ENCODE results near the gene PLCB2.

Gene PLCB2

GRCh38 chr15:40303576-40303975, 4.2 kb downstream of the PLCB2 start:
- Histone ChIP-seq H3K9ac (ENCODE audit: low read depth, low read length) (no peak overlapping the region), H3K4me1 (ENCODE audit: control insufficient read depth, insufficient read depth, low read length) (peaks cover 10% of the 10 kb centered on the region), H3K4me3 (ENCODE audit: low read depth, low read length) (no peak overlapping the region), H3K36me3 (ENCODE audit: control insufficient read depth, insufficient read depth, low read length) (no peaks in the 10 kb centered on the region), H3K27me3 (ENCODE audit: control insufficient read depth, insufficient read depth, low read length) (peaks cover 2% of the 10 kb centered on the region), H3K9me3 (ENCODE audit: control insufficient read depth, insufficient read depth, low read length) (no peaks in the 10 kb centered on the region)

- Histone ChIP-seq H3K27me3 (ENCODE audit: control insufficient read depth, insufficient read depth, low read length) (peaks cover 2% of the 10 kb centered on the region), H3K9ac (ENCODE audit: low read depth, low read length) (no peak overlapping the region), H3K4me1 (ENCODE audit: control insufficient read depth, insufficient read depth, low read length) (peaks cover 8% of the 10 kb centered on the region), H3K4me3 (ENCODE audit: low read depth, low read length) (no peak overlapping the region), H3K9me3 (ENCODE audit: control insufficient read depth, insufficient read depth, low read length) (no peaks in the 10 kb centered on the region), H3K36me3 (ENCODE audit: control insufficient read depth, insufficient read depth, low read length) (no peaks in the 10 kb centered on the region)
Observed at GRCh38 chr15:40302981-40303380, 4.8 kb downstream of the PLCB2 start.

- Histone ChIP-seq H3K9me3 (ENCODE audit: control insufficient read depth, insufficient read depth, low read length) (no peaks in the 10 kb centered on the region), H3K9ac (ENCODE audit: low read depth, low read length) (no peak overlapping the region), H3K27me3 (ENCODE audit: control insufficient read depth, insufficient read depth, low read length) (peaks cover 2% of the 10 kb centered on the region)
Observed at GRCh38 chr15:40302288-40302886, 5.3 kb downstream of the PLCB2 start.

GRCh38 chr15:40301467-40302179, 6.1 kb downstream of the PLCB2 start:
- H3K27me3 ChIP-seq (ENCODE audit: control insufficient read depth, insufficient read depth, low read length) = peaks cover 2% of the 10 kb centered on the region
- no peak overlapping the region for H3K4me3 ChIP-seq (ENCODE audit: low read depth, low read length)
- H3K4me1 ChIP-seq (ENCODE audit: control insufficient read depth, insufficient read depth, low read length) = no peaks in the 10 kb centered on the region
- no peaks in the 10 kb centered on the region for H3K36me3 ChIP-seq (ENCODE audit: control insufficient read depth, insufficient read depth, low read length)
- no peaks in the 10 kb centered on the region for H3K9me3 ChIP-seq (ENCODE audit: control insufficient read depth, insufficient read depth, low read length)
- no peak overlapping the region for H3K9ac ChIP-seq (ENCODE audit: low read depth, low read length)

More at GRCh38 chr15:40302288-40302886, 5.3 kb downstream of the PLCB2 start:
- no peaks in the 10 kb centered on the region for H3K36me3 ChIP-seq (ENCODE audit: control insufficient read depth, insufficient read depth, low read length)
- H3K4me3 ChIP-seq (ENCODE audit: low read depth, low read length) = no peak overlapping the region
- H3K4me1 ChIP-seq (ENCODE audit: control insufficient read depth, insufficient read depth, low read length) = peaks cover 6% of the 10 kb centered on the region

- Histone ChIP-seq H3K36me3 (ENCODE audit: control insufficient read depth, insufficient read depth, low read length) (no peaks in the 10 kb centered on the region), H3K4me3 (ENCODE audit: low read depth, low read length) (no peak overlapping the region), H3K4me1 (ENCODE audit: control insufficient read depth, insufficient read depth, low read length) (no peaks in the 10 kb centered on the region), H3K27me3 (ENCODE audit: control insufficient read depth, insufficient read depth, low read length) (peaks cover 2% of the 10 kb centered on the region), H3K9me3 (ENCODE audit: control insufficient read depth, insufficient read depth, low read length) (no peaks in the 10 kb centered on the region), H3K9ac (ENCODE audit: low read depth, low read length) (no peak overlapping the region)
Observed at GRCh38 chr15:40300771-40301170, 7.0 kb downstream of the PLCB2 start.

GRCh38 chr15:40300367-40300766, 7.4 kb downstream of the PLCB2 start:
- Histone ChIP-seq H3K9ac (ENCODE audit: low read depth, low read length) (no peak overlapping the region), H3K27me3 (ENCODE audit: control insufficient read depth, insufficient read depth, low read length) (peaks cover 5% of the 10 kb centered on the region), H3K9me3 (ENCODE audit: control insufficient read depth, insufficient read depth, low read length) (no peaks in the 10 kb centered on the region), H3K4me3 (ENCODE audit: low read depth, low read length) (no peak overlapping the region), H3K36me3 (ENCODE audit: control insufficient read depth, insufficient read depth, low read length) (no peaks in the 10 kb centered on the region), H3K4me1 (ENCODE audit: control insufficient read depth, insufficient read depth, low read length) (no peaks in the 10 kb centered on the region)

- H3K9ac ChIP-seq (ENCODE audit: low read depth, low read length) = no peak overlapping the region
- H3K9me3 ChIP-seq (ENCODE audit: control insufficient read depth, insufficient read depth, low read length) = no peaks in the 10 kb centered on the region
- no peaks in the 10 kb centered on the region for H3K36me3 ChIP-seq (ENCODE audit: control insufficient read depth, insufficient read depth, low read length)
- peaks cover 9% of the 10 kb centered on the region for H3K27me3 ChIP-seq (ENCODE audit: control insufficient read depth, insufficient read depth, low read length)
- H3K4me1 ChIP-seq (ENCODE audit: control insufficient read depth, insufficient read depth, low read length) = no peaks in the 10 kb centered on the region
- H3K4me3 ChIP-seq (ENCODE audit: low read depth, low read length) = no peak overlapping the region
Observed at GRCh38 chr15:40298216-40298935, 9.4 kb downstream of the PLCB2 start.

GRCh38 chr15:40297356-40297755, 10.4 kb downstream of the PLCB2 start:
- H3K36me3 ChIP-seq (ENCODE audit: control insufficient read depth, insufficient read depth, low read length) = no peaks in the 10 kb centered on the region
- H3K9me3 ChIP-seq (ENCODE audit: control insufficient read depth, insufficient read depth, low read length) = no peaks in the 10 kb centered on the region
- no peaks in the 10 kb centered on the region for H3K4me1 ChIP-seq (ENCODE audit: control insufficient read depth, insufficient read depth, low read length)
- H3K27me3 ChIP-seq (ENCODE audit: control insufficient read depth, insufficient read depth, low read length) = peaks cover 19% of the 10 kb centered on the region
- no peak overlapping the region for H3K9ac ChIP-seq (ENCODE audit: low read depth, low read length)
- no peak overlapping the region for H3K4me3 ChIP-seq (ENCODE audit: low read depth, low read length)

- no peak overlapping the region for H3K4me3 ChIP-seq (ENCODE audit: low read depth, low read length)
- H3K4me1 ChIP-seq (ENCODE audit: control insufficient read depth, insufficient read depth, low read length) = no peaks in the 10 kb centered on the region
- no peaks in the 10 kb centered on the region for H3K9me3 ChIP-seq (ENCODE audit: control insufficient read depth, insufficient read depth, low read length)
- peaks cover 25% of the 10 kb centered on the region for H3K27me3 ChIP-seq (ENCODE audit: control insufficient read depth, insufficient read depth, low read length)
- no peak overlapping the region for H3K9ac ChIP-seq (ENCODE audit: low read depth, low read length)
- H3K36me3 ChIP-seq (ENCODE audit: control insufficient read depth, insufficient read depth, low read length) = no peaks in the 10 kb centered on the region
Observed at GRCh38 chr15:40296561-40297230, 11.0 kb downstream of the PLCB2 start.

GRCh38 chr15:40295877-40296560, 11.7 kb downstream of the PLCB2 start:
- Histone ChIP-seq H3K4me1 (ENCODE audit: control insufficient read depth, insufficient read depth, low read length) (no peaks in the 10 kb centered on the region), H3K27me3 (ENCODE audit: control insufficient read depth, insufficient read depth, low read length) (peaks cover 29% of the 10 kb centered on the region), H3K4me3 (ENCODE audit: low read depth, low read length) (no peak overlapping the region), H3K36me3 (ENCODE audit: control insufficient read depth, insufficient read depth, low read length) (no peaks in the 10 kb centered on the region), H3K9me3 (ENCODE audit: control insufficient read depth, insufficient read depth, low read length) (no peaks in the 10 kb centered on the region), H3K9ac (ENCODE audit: low read depth, low read length) (no peak overlapping the region)

GRCh38 chr15:40295297-40295696, 12.4 kb downstream of the PLCB2 start:
- peaks cover 3% of the 10 kb centered on the region for H3K4me1 ChIP-seq (ENCODE audit: control insufficient read depth, insufficient read depth, low read length)
- H3K4me3 ChIP-seq (ENCODE audit: low read depth, low read length) = no peak overlapping the region
- no peaks in the 10 kb centered on the region for H3K36me3 ChIP-seq (ENCODE audit: control insufficient read depth, insufficient read depth, low read length)
- H3K27me3 ChIP-seq (ENCODE audit: control insufficient read depth, insufficient read depth, low read length) = peaks cover 33% of the 10 kb centered on the region
- H3K9ac ChIP-seq (ENCODE audit: low read depth, low read length) = no peak overlapping the region
- no peaks in the 10 kb centered on the region for H3K9me3 ChIP-seq (ENCODE audit: control insufficient read depth, insufficient read depth, low read length)

All from iPS-15b (cell line).